Ishikawa (cell line): ENCODE data around the gene DCHS1.

Source experiments
- CEBPB ChIP-seq: IDR thresholded peaks from 2 replicates; pipeline ENCODE4 v1.6.1; 2012
- CREB1 ChIP-seq: IDR thresholded peaks from 2 replicates; pipeline ENCODE4 v1.6.1; 2012; ENCODE audit warnings: low read depth
- EGR1 ChIP-seq: IDR thresholded peaks from 2 replicates; pipeline ENCODE4 v1.6.1; 2012
- EP300 ChIP-seq: IDR thresholded peaks from 2 replicates; pipeline ENCODE4 v1.6.1; 2012; ENCODE audit warnings: borderline replicate concordance
- NFIC ChIP-seq: IDR thresholded peaks from 2 replicates; pipeline ENCODE4 v1.6.1; 2012
- RAD21 ChIP-seq: IDR thresholded peaks from 2 replicates; pipeline ENCODE4 v1.6.1; 2012; ENCODE audit warnings: low read depth
- TAF1 ChIP-seq: IDR thresholded peaks from 2 replicates; pipeline ENCODE4 v1.6.1; 2012; ENCODE audit warnings: low read depth, mild to moderate bottlenecking
- TCF12 ChIP-seq: IDR thresholded peaks from 2 replicates; pipeline ENCODE4 v1.6.1; 2012; ENCODE audit warnings: low read depth
- TEAD4 ChIP-seq: IDR thresholded peaks from 2 replicates; pipeline ENCODE4 v1.6.1; 2012
- YY1 ChIP-seq: IDR thresholded peaks from 2 replicates; pipeline ENCODE4 v1.6.1; 2012; ENCODE audit warnings: low read depth
- ZBTB7A ChIP-seq: IDR thresholded peaks from 2 replicates; pipeline ENCODE4 v1.6.1; 2012; ENCODE audit warnings: low read depth
- TF ChIP-seq, protein P1 (sequence below): IDR thresholded peaks from 2 replicates; pipeline ENCODE4 v1.6.1; 2012; ENCODE audit warnings: low read depth, mild to moderate bottlenecking
- TF ChIP-seq, protein P2 (sequence below): IDR thresholded peaks from 2 replicates; pipeline ENCODE4 v1.6.1; 2012
- TF ChIP-seq, protein P3 (sequence below): IDR thresholded peaks from 2 replicates; pipeline ENCODE4 v1.6.1; 2012

DCHS1 gene

DNA sequence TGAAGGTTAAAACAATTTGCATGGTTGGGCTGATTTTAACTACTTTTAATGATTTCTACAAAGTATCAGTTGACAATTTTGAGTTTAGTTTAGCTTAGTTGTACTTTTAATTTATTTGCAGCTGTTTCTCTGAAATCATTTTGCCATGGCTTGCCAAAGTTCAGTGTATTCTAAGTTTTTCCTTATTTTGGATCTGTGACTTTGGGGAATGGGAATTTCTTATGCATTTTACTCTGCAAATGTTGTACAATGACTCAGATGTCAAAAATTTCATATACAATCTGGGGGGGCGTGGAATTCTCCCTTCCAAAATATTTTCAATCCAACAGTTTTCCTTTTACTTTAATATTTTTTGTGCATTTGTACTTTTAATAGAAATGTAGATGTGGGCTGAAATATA, 8.9 kb upstream of the DCHS1 start:
- TF ChIP-seq, protein P1, sequence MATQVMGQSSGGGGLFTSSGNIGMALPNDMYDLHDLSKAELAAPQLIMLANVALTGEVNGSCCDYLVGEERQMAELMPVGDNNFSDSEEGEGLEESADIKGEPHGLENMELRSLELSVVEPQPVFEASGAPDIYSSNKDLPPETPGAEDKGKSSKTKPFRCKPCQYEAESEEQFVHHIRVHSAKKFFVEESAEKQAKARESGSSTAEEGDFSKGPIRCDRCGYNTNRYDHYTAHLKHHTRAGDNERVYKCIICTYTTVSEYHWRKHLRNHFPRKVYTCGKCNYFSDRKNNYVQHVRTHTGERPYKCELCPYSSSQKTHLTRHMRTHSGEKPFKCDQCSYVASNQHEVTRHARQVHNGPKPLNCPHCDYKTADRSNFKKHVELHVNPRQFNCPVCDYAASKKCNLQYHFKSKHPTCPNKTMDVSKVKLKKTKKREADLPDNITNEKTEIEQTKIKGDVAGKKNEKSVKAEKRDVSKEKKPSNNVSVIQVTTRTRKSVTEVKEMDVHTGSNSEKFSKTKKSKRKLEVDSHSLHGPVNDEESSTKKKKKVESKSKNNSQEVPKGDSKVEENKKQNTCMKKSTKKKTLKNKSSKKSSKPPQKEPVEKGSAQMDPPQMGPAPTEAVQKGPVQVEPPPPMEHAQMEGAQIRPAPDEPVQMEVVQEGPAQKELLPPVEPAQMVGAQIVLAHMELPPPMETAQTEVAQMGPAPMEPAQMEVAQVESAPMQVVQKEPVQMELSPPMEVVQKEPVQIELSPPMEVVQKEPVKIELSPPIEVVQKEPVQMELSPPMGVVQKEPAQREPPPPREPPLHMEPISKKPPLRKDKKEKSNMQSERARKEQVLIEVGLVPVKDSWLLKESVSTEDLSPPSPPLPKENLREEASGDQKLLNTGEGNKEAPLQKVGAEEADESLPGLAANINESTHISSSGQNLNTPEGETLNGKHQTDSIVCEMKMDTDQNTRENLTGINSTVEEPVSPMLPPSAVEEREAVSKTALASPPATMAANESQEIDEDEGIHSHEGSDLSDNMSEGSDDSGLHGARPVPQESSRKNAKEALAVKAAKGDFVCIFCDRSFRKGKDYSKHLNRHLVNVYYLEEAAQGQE = no peak
- no peak for TF ChIP-seq RAD21
- no peak for TF ChIP-seq YY1
- TF ChIP-seq, protein P2, sequence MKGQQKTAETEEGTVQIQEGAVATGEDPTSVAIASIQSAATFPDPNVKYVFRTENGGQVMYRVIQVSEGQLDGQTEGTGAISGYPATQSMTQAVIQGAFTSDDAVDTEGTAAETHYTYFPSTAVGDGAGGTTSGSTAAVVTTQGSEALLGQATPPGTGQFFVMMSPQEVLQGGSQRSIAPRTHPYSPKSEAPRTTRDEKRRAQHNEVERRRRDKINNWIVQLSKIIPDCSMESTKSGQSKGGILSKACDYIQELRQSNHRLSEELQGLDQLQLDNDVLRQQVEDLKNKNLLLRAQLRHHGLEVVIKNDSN = no peak
- TF ChIP-seq, protein P3, sequence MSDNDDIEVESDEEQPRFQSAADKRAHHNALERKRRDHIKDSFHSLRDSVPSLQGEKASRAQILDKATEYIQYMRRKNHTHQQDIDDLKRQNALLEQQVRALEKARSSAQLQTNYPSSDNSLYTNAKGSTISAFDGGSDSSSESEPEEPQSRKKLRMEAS = no peak
- no peak for TF ChIP-seq ZBTB7A
- no peak for TF ChIP-seq NFIC
- no peak for TF ChIP-seq EGR1
- no peak for TF ChIP-seq TEAD4

DNA sequence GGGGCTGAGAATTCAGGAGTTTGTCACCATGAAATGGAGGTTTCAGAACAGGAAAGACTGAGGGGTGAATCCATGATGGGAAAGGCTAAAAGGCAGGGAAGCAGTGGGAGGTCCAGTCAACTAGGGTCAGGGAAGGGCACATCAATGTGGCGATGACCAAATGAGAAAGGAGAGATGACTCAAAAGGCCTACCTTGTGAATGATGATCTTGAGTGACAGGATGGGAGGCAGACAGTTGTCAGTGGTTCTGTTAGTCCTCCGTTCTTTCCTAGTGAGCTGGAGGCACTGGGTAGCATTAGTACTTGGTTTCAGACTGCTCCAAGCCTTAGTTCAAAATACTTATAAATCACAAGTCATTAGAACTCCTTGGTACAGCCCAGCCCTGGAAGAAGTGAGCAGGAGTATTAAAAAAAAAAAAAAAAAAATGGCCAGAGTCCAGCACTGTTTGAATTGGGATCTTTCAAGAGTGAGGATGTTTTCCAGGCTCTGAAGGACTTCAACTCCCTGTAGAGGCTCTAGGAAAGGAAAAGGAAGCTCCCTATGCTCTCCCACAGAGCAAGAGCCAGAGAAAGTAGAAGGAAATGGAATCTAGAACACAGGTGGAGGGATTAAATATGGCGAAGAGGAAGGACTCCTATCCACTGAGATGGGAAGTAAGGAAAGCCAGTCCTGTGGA, 8.3 kb upstream of the DCHS1 start:
- TF ChIP-seq ZBTB7A (no peak), EGR1 (no peak)

DNA sequence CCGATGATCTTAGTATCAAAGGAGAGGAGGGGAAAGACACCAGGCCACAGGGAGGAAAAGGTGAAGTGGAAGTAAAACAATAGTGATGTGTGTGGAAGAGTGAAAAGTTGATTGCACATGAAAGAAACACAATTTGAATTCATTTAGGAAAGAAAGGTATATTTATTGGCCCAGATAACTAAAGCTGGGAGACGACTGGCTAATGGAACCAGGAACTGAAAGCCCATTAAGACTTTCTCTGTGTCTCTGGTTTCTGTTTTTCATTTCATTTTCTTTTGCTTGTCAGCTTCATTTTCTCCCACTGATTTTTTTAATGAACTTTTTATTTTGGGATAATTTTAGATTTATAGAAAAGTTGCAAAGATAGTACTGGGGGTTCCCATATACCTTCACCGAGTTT, 5.1 kb upstream of the DCHS1 start:
- TF ChIP-seq RAD21 (no peak), YY1 (no peak), EP300 (no peak), CREB1 (no peak), ZBTB7A (no peak), CEBPB (no peak), TEAD4 (no peak), TAF1 (no peak), NFIC (no peak)
- TF ChIP-seq, protein P3 = no peak
- TF ChIP-seq, protein P2 = no peak
- TF ChIP-seq, protein P1 = no peak

DNA sequence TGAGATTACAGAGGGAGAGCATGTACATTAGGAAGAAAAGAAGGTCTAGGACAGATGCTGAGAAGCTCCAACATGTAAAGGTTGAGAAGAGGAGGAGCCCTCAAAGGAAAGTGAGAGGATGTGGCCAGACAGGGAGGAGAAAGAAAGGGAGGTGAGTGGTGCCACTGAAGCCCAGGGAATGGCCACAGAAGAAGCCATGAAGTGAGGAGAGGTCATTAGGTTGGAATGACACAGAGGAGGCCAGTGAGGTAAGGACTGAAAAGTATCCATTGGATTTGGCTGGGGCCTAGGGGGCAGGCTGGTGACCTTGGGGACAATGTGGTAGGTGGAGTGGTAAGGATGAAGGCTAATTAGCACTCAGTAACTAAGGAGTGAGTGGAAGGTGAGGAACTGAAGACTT, 3.0 kb upstream of the DCHS1 start:
- TF ChIP-seq EP300 (no peak), TEAD4 (no peak), ZBTB7A (no peak), CEBPB (no peak), YY1 (no peak), TCF12 (no peak)
- TF ChIP-seq, protein P1 = no peak
- TF ChIP-seq, protein P2 = no peak

DNA sequence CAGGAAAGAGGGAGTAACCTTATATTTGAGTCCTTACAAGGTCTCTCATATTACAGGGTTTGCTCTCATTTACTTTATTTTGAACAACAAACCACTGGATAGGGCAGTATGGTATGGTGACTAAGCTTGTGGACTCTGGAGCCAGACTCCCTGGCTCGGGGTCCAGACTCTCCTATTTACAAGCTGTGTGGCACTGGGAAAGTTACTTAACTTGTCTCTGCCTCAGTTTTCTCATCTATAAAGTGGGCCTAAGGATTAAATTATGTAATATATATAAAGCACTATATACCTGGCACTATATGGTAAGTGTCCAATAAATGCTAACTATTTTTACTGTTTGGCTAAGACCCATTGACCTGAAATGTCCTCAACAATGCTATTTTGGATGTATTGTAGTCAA, 1.7 kb upstream of the DCHS1 start:
- TF ChIP-seq NFIC (no peak), TEAD4 (no peak), RAD21 (no peak), YY1 (no peak), CREB1 (no peak), EGR1 (no peak), EP300 (no peak), CEBPB (no peak)
- TF ChIP-seq, protein P1 = no peak
